Colonic mucosa (tissue), 4 donors: ENCODE data around the gene CREBBP. TPM values are rescaled to one million over a fixed set of nuclear protein-coding genes. Genes with fewer than 3 reads are reported as not detected.

Experiments used
- DNase-seq: peaks from one replicate; pipeline ENCODE4 v3.0.0-alpha.2; 2020
- H3K27ac ChIP-seq: fragments of 200-600 bp; one replicate; pipeline ENCODE4 v1.8.0; 2021
- H3K27me3 ChIP-seq: fragments of 200-600 bp; one replicate; pipeline ENCODE4 v1.8.0; 2021
- H3K36me3 ChIP-seq: fragments of 200-600 bp; one replicate; pipeline ENCODE4 v1.8.0; 2021
- H3K4me1 ChIP-seq: fragments of 200-600 bp; one replicate; pipeline ENCODE4 v1.8.0; 2021; ENCODE audit warnings: mild to moderate bottlenecking
- H3K4me3 ChIP-seq: fragments of 200-600 bp; one replicate; pipeline ENCODE4 v1.8.0; 2021
- H3K9ac ChIP-seq, 2 donors: one replicate each; pipeline ENCODE4 v1.7.0; 2013; ENCODE audit warnings: control low read depth in 2 of 2, low read depth in 2 of 2, low read length in 2 of 2
- H3K9me3 ChIP-seq: fragments of 200-600 bp; one replicate; pipeline ENCODE4 v1.8.0; 2021
- intact Hi-C: fragments of 100-400 bp; cut with DNase I; formaldehyde crosslinking; loops from one replicate; pipeline ENCODE4 v1.14.1; 2022
- total RNA-seq, 2 donors: library from RNA; stranded (reverse); fragmentation: NEBNext Ultra II Directional in 1 of 2; extraction: Animal tissue kit (Norgen Biotek cat#: 25700) in 1 of 2; gene quantifications; one replicate each; pipeline ENCODE4 v1.2.1, GENCODE V29; 2021
- TF ChIP-seq, protein P1 (sequence below): fragments of 200-600 bp; IDR thresholded peaks from one replicate; pipeline ENCODE4 v1.8.0; 2022; ENCODE audit warnings: antibody characterized with exemption, mild to moderate bottlenecking
- donor health status: healthy.
- donor health status: DM: no; HTN: no; CAD: no.
- donor health status: DM: no; HTN: no; CAD: no.

Gene CREBBP
- total RNA-seq, 2 donors from 2014 or later, result 42.0 to 45.2 TPM

DNA sequence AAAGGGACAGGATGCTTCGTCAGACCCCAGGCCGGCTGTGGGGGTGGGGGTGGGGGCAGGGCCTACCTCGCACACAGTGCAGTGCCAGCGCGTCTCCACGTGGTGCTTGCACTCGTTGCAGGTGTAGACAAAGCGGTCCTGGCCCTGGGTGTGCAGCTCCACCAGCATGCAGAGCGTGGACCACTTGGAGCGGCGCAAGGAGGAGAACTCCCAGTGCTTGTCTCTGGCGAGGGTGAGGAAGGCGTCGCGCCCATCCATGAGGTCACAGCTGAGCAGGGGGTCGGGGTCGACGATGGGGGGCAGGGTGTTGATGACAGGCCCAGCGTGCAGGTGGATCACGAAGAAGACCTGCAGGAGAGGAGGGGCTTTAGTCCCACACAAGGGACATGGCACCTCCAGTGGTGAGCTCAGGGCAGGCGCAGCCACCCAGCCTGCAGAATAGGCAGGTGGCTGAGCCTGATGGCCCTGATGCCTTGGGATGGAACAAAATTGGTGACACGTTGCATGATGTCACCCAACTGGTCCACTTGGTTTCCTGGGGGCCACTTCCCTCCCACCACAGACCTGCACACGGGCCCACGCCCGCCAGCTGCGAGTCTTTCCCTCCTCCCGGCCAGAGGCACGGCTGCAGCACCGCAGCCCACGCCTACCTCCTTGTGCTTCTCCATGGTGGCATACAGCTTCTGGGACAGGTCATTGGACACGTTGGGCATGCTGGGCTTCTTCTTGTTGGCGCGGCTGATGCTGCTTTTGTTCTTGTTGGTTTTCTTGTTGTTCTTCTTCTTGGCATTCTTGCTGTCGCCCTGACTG, 149.2 kb downstream of the CREBBP start:
- DNase-seq, result no peak

DNA sequence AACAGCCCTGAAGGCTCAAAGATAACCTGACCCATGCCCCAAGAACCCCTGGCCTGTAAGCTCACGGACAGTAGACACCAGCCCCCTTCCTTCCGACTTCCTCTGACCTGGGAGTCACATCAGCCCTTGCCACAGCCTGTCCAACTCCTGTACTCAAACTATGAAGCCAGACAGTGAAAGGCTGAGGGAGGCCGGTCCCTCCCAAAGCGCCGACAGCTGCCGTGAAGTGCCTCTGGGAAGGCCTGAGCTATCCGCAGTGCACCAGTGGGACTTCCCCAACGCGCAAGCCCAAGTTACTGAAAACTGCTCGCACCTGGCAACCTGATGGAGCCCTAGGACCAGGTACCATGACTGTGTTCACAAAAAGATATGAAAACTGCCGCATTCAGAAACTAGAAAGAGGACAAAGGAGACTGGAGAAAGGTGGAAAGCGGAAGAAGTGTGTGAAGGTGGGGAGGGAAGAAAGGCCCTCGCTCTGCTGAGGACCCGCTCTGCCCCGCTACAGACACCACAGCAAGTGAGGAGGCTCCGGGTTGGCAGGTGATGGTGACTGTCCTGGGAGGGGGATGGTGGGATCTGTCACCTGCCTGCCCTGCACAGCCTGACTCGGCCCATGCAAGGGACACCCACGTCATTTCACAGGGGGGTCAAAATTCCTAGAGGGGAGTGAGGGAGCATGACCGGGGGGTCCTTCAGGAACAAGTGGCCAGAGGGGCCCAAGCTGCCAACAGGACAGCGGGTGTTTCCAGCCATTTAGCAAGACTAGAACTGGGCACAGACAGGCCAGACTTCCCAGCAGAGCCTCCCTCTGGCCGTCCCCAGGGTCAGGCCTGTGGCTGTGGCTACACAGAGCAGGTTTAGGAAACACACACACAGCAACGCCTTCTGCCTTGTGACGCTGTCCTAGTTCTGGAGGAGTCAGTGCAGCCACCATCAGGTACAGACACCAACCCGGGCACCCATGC, 150.1 kb downstream of the CREBBP start:
- H3K9ac ChIP-seq, result no peak overlapping the region
- DNase-seq, result no peak
- intact Hi-C loops, result no loop called here
- no peaks in the 10 kb centered on the region for H3K4me1 ChIP-seq
- TF ChIP-seq, protein P1, sequence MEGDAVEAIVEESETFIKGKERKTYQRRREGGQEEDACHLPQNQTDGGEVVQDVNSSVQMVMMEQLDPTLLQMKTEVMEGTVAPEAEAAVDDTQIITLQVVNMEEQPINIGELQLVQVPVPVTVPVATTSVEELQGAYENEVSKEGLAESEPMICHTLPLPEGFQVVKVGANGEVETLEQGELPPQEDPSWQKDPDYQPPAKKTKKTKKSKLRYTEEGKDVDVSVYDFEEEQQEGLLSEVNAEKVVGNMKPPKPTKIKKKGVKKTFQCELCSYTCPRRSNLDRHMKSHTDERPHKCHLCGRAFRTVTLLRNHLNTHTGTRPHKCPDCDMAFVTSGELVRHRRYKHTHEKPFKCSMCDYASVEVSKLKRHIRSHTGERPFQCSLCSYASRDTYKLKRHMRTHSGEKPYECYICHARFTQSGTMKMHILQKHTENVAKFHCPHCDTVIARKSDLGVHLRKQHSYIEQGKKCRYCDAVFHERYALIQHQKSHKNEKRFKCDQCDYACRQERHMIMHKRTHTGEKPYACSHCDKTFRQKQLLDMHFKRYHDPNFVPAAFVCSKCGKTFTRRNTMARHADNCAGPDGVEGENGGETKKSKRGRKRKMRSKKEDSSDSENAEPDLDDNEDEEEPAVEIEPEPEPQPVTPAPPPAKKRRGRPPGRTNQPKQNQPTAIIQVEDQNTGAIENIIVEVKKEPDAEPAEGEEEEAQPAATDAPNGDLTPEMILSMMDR, result no peak
- H3K36me3 ChIP-seq, result peaks cover 25% of the 10 kb centered on the region
- H3K27ac ChIP-seq, result no peak overlapping the region
- H3K4me3 ChIP-seq, result no peak overlapping the region
- no peaks in the 10 kb centered on the region for H3K27me3 ChIP-seq
- no peaks in the 10 kb centered on the region for H3K9me3 ChIP-seq

More for the DNA sequence above, 149.2 kb downstream of the CREBBP start:
- no peak overlapping the region for H3K4me3 ChIP-seq
- TF ChIP-seq, protein P1, result no peak
- peaks cover 32% of the 10 kb centered on the region for H3K36me3 ChIP-seq
- intact Hi-C loops, result no loop called here
- H3K9ac ChIP-seq, result no peak overlapping the region
- H3K9me3 ChIP-seq, result no peaks in the 10 kb centered on the region
- no peaks in the 10 kb centered on the region for H3K27me3 ChIP-seq
- H3K4me1 ChIP-seq, result no peaks in the 10 kb centered on the region
- no peak overlapping the region for H3K27ac ChIP-seq

DNA sequence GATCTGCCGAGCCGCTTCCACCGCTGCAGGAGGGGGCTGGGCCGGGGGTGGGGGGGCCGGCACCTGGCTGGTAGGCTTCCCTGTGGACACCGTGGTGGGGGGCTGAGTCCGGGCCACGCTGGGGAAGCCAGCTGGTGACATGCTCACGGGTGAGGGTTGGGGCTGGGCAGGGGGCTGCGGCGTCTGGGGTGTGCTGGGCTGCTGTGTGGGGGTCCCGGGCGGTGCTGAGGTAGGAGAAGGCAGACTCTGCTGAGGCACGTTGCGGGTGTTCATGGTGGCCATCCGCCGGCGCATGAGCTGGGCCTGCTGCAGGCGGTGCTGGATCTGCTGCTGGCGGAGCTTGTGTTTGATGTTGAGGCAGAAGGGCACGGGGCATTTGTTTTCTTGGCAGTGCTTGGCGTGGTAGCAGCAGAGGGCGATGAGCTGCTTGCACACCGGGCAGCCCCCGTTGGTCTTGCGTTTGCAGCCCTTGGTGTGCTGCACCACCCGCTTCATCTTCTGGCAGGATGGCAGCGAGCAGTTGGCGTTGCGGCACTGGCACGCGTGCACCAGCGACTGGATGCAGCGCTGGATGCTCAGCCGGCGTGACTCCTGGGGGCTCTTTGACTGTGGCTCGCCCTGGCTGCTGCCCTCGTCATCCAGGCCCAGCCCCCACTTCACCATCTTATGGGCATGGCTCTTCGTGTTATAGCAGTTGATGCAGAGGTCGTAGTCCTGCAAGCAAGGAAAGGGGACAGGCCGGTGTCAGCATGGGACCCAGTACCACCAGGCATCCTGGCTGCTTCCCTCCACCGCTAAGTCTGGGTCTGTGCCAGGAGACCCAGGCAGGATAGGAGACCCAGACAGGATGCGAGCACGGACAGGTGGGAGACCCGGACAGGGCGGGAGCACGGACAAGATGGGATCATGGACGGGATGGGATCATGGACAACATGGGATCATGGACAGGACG, 151.1 kb downstream of the CREBBP start:
- no peak overlapping the region for H3K4me3 ChIP-seq
- H3K9me3 ChIP-seq, result no peaks in the 10 kb centered on the region
- TF ChIP-seq, protein P1, result no peak
- no peak overlapping the region for H3K9ac ChIP-seq
- H3K36me3 ChIP-seq, result peaks cover 24% of the 10 kb centered on the region
- no peak for DNase-seq
- H3K27me3 ChIP-seq, result no peaks in the 10 kb centered on the region
- no peaks in the 10 kb centered on the region for H3K4me1 ChIP-seq
- intact Hi-C loops, result no loop called here
- no peak overlapping the region for H3K27ac ChIP-seq

DNA sequence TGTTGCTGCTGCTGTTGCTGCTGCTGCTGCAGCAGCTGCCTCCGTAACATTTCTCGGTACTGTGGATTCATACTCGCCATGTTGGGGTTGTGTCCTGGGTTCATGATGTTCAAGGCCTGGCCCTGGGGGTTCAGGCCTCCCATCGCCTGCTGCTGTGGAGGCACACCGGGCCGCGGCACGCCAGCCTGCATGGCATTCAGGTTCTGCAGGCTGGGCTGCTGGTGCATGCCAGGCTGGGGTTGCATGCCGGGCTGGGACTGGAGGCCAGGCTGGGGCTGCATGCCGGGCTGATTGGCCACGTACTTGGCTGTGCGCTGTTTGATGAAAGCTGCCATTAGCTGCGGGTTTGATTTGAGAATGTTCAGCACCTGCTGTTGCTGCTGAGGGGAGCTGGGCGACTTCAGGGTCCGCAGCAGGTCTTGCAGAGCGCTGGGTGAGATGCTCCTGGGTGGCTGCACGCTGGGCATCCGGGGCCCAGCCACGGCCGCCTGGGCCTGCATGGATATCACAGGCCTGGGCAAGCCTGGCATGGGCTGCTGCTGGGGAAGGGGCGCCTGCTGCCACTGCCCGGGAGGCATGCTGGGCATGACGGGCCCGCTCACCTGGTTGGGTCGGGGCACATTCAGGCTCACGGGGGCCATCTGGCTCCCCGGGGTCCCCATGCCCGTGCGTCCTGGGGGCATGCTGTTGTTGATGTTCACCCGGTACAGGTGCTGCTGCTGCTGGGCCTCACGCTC, 151.9 kb downstream of the CREBBP start:
- H3K36me3 ChIP-seq, result peaks cover 24% of the 10 kb centered on the region
- no peaks in the 10 kb centered on the region for H3K9me3 ChIP-seq
- H3K9ac ChIP-seq, result no peak overlapping the region
- no peaks in the 10 kb centered on the region for H3K27me3 ChIP-seq
- H3K27ac ChIP-seq, result no peak overlapping the region
- no peaks in the 10 kb centered on the region for H3K4me1 ChIP-seq
- no peak overlapping the region for H3K4me3 ChIP-seq
- intact Hi-C loops, result no loop called here
- DNase-seq, result no peak
- TF ChIP-seq, protein P1, result no peak
